GM12878 (cell line): Measurements from ENCODE around the gene C14orf93. TPM values are rescaled to one million over a fixed set of nuclear protein-coding genes. Genes with fewer than 3 reads are reported as not detected.
"Not testable (repeated sequence)": the region's sequence is repeated elsewhere in the genome, so short reads cannot be mapped to it uniquely, and the experiment has no call there.

Source experiments
- ATAC-seq: fragments of 200-7000 bp; cut with Tn5 transposase; 3 replicates; pipeline ENCODE4 v1.9.1; 2020; ENCODE audit warnings: mild to moderate bottlenecking, moderate library complexity
- BruUV-seq: library from RNA; stranded (reverse); fragments of 400-500 nt; replicated peaks from 2 replicates; lab custom pipeline; 2021; lab: Mats Ljungman, UMichigan
- CTCF ChIA-PET: fragments of 300-600 bp; sonication (Branson Sonifier 250); formaldehyde crosslinking; extraction: SDS; loops from one replicate; lab custom pipeline; 2021; ENCODE audit warnings: inconsistent platforms; lab: Yijun Ruan, JAX
- POLR2A ChIA-PET: fragments of 350-600 bp; formaldehyde crosslinking; extraction: SDS; loops from one replicate; lab custom pipeline; 2021; ENCODE audit warnings: inconsistent platforms; lab: Charles Lee
- RAD21 ChIA-PET: fragments of 300-600 bp; sonication (Branson Sonifier 250); formaldehyde crosslinking; loops from one replicate; lab custom pipeline; 2023; ENCODE audit warnings: antibody characterized with exemption; ENCODE audit not compliant: unreplicated experiment; lab: Charles Lee
- SMC1A ChIA-PET: fragments of 300-600 bp; sonication (Branson Sonifier 250); formaldehyde crosslinking; loops from one replicate; lab custom pipeline; 2023; ENCODE audit not compliant: unreplicated experiment, uncharacterized antibody; lab: Charles Lee
- DNase-seq: peaks from one replicate; pipeline ENCODE4 v3.0.0-alpha.2; 2011; ENCODE audit warnings: low read depth, low spot score
- FAIRE-seq: peaks from 3 replicates; lab custom pipeline; 2011; peaks lifted over from hg19 to GRCh38; lab: Jason Lieb, UNC
- H2AFZ ChIP-seq: 2 replicates; pipeline ENCODE4 v1.6.0; 2011; ENCODE audit warnings: low read depth, low read length, control low read depth; ENCODE audit not compliant: control insufficient read depth
- H3K27ac ChIP-seq: 2 replicates; pipeline ENCODE4 v1.5.1; 2011; ENCODE audit warnings: control low read depth; ENCODE audit not compliant: control insufficient read depth, insufficient read depth
- H3K27me3 ChIP-seq, 2 experiments: replicated peaks in 1 of 2; 2 replicates each; pipeline versions ENCODE4 v1.6.0 to v1.6.1; 2011; ENCODE audit warnings: low read length in 1 of 2; ENCODE audit not compliant: control insufficient read depth in 2 of 2, insufficient read depth in 2 of 2
- H3K36me3 ChIP-seq, 2 experiments: 2 replicates each; pipeline ENCODE4 v1.5.1; 2011; ENCODE audit warnings: low read length in 1 of 2; ENCODE audit not compliant: control insufficient read depth in 2 of 2, insufficient read depth in 2 of 2
- H3K4me1 ChIP-seq: 2 replicates; pipeline ENCODE4 v1.6.1; 2011; ENCODE audit warnings: mild to moderate bottlenecking, low read length, moderate library complexity, mixed read lengths; ENCODE audit not compliant: control insufficient read depth, insufficient read depth
- H3K4me2 ChIP-seq: 2 replicates; pipeline ENCODE4 v1.6.0; 2011; ENCODE audit warnings: control low read depth; ENCODE audit not compliant: control insufficient read depth, insufficient read depth
- H3K4me3 ChIP-seq: fragments of 200-600 bp; sonication (generic); 2 replicates; pipeline ENCODE4 v1.5.1; 2016
- H3K79me2 ChIP-seq: 2 replicates; pipeline ENCODE4 v1.6.0; 2011; ENCODE audit warnings: low read length; ENCODE audit not compliant: control insufficient read depth, insufficient read depth
- H3K9ac ChIP-seq: 2 replicates; pipeline ENCODE4 v1.8.0; 2011; ENCODE audit warnings: low read length, control low read depth, mixed read lengths; ENCODE audit not compliant: control insufficient read depth, insufficient read depth
- H3K9me3 ChIP-seq: replicated peaks from 3 replicates; pipeline ENCODE4 v1.5.1; 2011; ENCODE audit warnings: mild to moderate bottlenecking, low read length; ENCODE audit not compliant: control insufficient read depth, insufficient read depth
- H4K20me1 ChIP-seq: 2 replicates; pipeline ENCODE4 v1.6.0; 2011; ENCODE audit not compliant: control insufficient read depth, insufficient read depth
- CTCF ChIP-seq, 3 experiments: IDR thresholded peaks in 2 of 3; conservative IDR thresholded peaks in 1 of 3; 2 replicates each; pipeline ENCODE4 v1.5.1; 2011; ENCODE audit warnings: low read depth in 3 of 3, low read length in 3 of 3, mild to moderate bottlenecking in 3 of 3, control low read depth in 2 of 3, moderate library complexity in 2 of 3, inconsistent platforms in 1 of 3, mixed read lengths in 1 of 3; ENCODE audit not compliant: control insufficient read depth in 2 of 3, insufficient read depth in 1 of 3; ENCODE audit errors: extremely low read depth in 1 of 3
- ESRRA ChIP-seq: IDR thresholded peaks from 2 replicates; pipeline ENCODE4 v1.6.1; 2012; ENCODE audit warnings: mild to moderate bottlenecking, low read length, improper control_type of control experiment
- FOXK2 ChIP-seq: fragments of 450-650 bp; IDR thresholded peaks from 2 replicates; pipeline ENCODE4 v1.6.1; 2017; ENCODE audit warnings: mild to moderate bottlenecking, moderate library complexity
- KLF5 ChIP-seq: fragments of 450-650 bp; IDR thresholded peaks from 2 replicates; pipeline ENCODE4 v1.6.1; 2014; ENCODE audit warnings: mild to moderate bottlenecking; ENCODE audit not compliant: partially characterized antibody
- WGBS: methylation state at CpG from one replicate; pipeline ENCODE4 v1.1.6; 2016; ENCODE audit warnings: low lambda C conversion rate; ENCODE audit not compliant: insufficient replicate concordance, insufficient coverage; ENCODE audit errors: missing lambda C conversion rate; 5-methylcytosine and 5-hydroxymethylcytosine counted together
- in situ Hi-C: fragments of 300-500 bp; cut with MboI; formaldehyde crosslinking; loops from 9 replicates; pipeline ENCODE4 v1.14.3; 2018; ENCODE audit warnings: mixed read lengths
- intact Hi-C: fragments of 100-400 bp; cut with micrococcal nuclease; formaldehyde crosslinking; loops from one replicate; pipeline ENCODE4 v1.14.2; 2022; ENCODE audit not compliant: unreplicated experiment
- polyA plus RNA-seq, 11 experiments: library from polyadenylated mRNA; depleted of rRNA in 4 of 11; unstranded in 6 of 11; stranded (reverse) in 5 of 11; fragments of >200 nt; fragmentation: Nextera tagmentation in 4 of 11; fragmentation: Illumina TruSeq in 1 of 11; extraction: Ambion mirVana in 4 of 11; extraction: Trizol in 1 of 11; gene quantifications; 1 replicate in 1 of 11; 2 replicates in 10 of 11; pipeline versions ENCODE4 v1.2.1 to v1.2.3, GENCODE V29; 2011 to 2016; ENCODE audit warnings: inconsistent platforms in 2 of 11, missing spikeins in 2 of 11, low read depth in 1 of 11
- total RNA-seq, 4 experiments: library from RNA; depleted of rRNA in 3 of 4; stranded (reverse); fragments of >200 nt in 3 of 4; fragmentation: Illumina TruSeq in 1 of 4; extraction: Trizol in 1 of 4; gene quantifications; 2 replicates each; pipeline versions ENCODE4 v1.2.1 to v1.2.3, GENCODE V29; 2013 to 2021

C14orf93 gene
- total and polyA plus RNA-seq, 10 of the 15 experiments (the other 5 are each of a cell fraction or from before 2014, with no cell fraction given), result 1.8 to 13.9 (median 10.2) TPM

- no peak for TF ChIP-seq CTCF (IDR thresholded peaks at IDR 0.05 in 2 of 3, conservative IDR thresholded peaks at IDR 0.05 in 1 of 3; ENCODE audit: control insufficient read depth in 2 of 3, extremely low read depth in 1 of 3, insufficient read depth in 1 of 3, low read depth in 3 of 3, low read length in 3 of 3)
Observed at GRCh38 chr14:23017091-23017490, 7.1 kb upstream of the C14orf93 start (continued).

- H3K4me2 ChIP-seq, result no peak overlapping the region
Observed at GRCh38 chr14:23015618-23016017, 5.7 kb upstream of the C14orf93 start.

GRCh38 chr14:23013749-23014054, 3.8 kb upstream of the C14orf93 start:
- H4K20me1 ChIP-seq, FAIRE-seq, H3K27ac ChIP-seq, H3K9me3 ChIP-seq, H3K4me2 ChIP-seq, BruUV-seq, in situ Hi-C loops, H3K36me3 ChIP-seq, H3K4me1 ChIP-seq, H3K4me3 ChIP-seq, H3K79me2 ChIP-seq, DNase-seq, H2AFZ ChIP-seq, intact Hi-C loops, H3K27me3 ChIP-seq, H3K9ac ChIP-seq, ATAC-seq: not testable (repeated sequence)
- POLR2A ChIA-PET, result interaction anchor here (0.8 to 1.3 kb wide), 2 partner anchors 10 to 81 kb away, joined by 3 read pairs; partner anchors contain the start of genes ACIN1 and C14orf119
- WGBS, result 81% methylated on average over 5 of the region's 5 CpGs
- CTCF ChIA-PET, result interaction anchor here (0.7 to 4.3 kb wide), 6 partner anchors 10 to 64 kb away, joined by 3 to 16 read pairs (median 5); no protein-coding TSS in a partner anchor
- RAD21 ChIA-PET, result interaction anchor here (0.6 kb wide), 1 partner anchor 86 kb away, joined by 3 read pairs; no protein-coding TSS in a partner anchor
- SMC1A ChIA-PET, result interaction anchor here (0.7 kb wide), 1 partner anchor 328 kb away, joined by 3 read pairs; no protein-coding TSS in a partner anchor

More at GRCh38 chr14:23015618-23016017, 5.7 kb upstream of the C14orf93 start:
- H3K4me1 ChIP-seq, result no peaks in the 10 kb centered on the region
- TF ChIP-seq ESRRA (no peak), FOXK2 (no peak), KLF5 (no peak)
- no peak overlapping the region for H3K9ac ChIP-seq
- intact Hi-C loops, result no loop called here
- H2AFZ ChIP-seq, result no peak overlapping the region; the same call in 1 of the 2 replicates
- ChIA-PET CTCF (interaction anchor here (1.2 to 4.3 kb wide), 3 partner anchors 8 to 53 kb away, joined by 5 to 14 read pairs (median 9); no protein-coding TSS in a partner anchor), POLR2A (interaction anchor here (0.7 to 1.0 kb wide), 2 partner anchors 8 to 16 kb away, joined by 3 read pairs; no protein-coding TSS in a partner anchor), RAD21 (interaction anchor here (0.6 kb wide), 1 partner anchor 8 kb away, joined by 3 read pairs; no protein-coding TSS in a partner anchor), SMC1A (interaction anchor here (1.4 to 1.6 kb wide), 2 partner anchors 9 kb away, joined by 3 to 4 read pairs; no protein-coding TSS in a partner anchor)
- no peaks in the 10 kb centered on the region for H3K36me3 ChIP-seq
- 98% methylated on average over 4 of the region's 4 CpGs for WGBS
- ATAC-seq (no peak), FAIRE-seq (no peak), DNase-seq (no peak)
- H3K9me3 ChIP-seq, result no peaks in the 10 kb centered on the region
- in situ Hi-C loops, result no loop called here
- H4K20me1 ChIP-seq, result no peaks in the 10 kb centered on the region
- no TSS peak for BruUV-seq
- no peaks in the 10 kb centered on the region for H3K27me3 ChIP-seq
- no peaks in the 10 kb centered on the region for H3K79me2 ChIP-seq
- no peak overlapping the region for H3K27ac ChIP-seq
- H3K4me3 ChIP-seq, result no peak overlapping the region
